ENCODE measurements around the gene SLC16A8.

SLC16A8 gene

GRCh38 chr22:38086942-38087341, 3.0 kb upstream of the SLC16A8 start:
- Histone ChIP-seq H3K4me3 (no peak overlapping the region), H3K4me1 (peaks cover 0 to 24% (median 20%) of the 10 kb centered on the region in 4 donors), H3K27me3 (peaks cover 0 to 36% of the 10 kb centered on the region in 2 donors), H3K27ac (no peak overlapping the region), H3K36me3 (peaks cover 0 to 21% (median 17%) of the 10 kb centered on the region in 3 donors), H3K9me3 (no peaks in the 10 kb centered on the region)
- DNase-seq: no peak
- intact Hi-C loops (cut with DNase I; ENCODE audit: low total_unique reads): no loop called here
- no peak for TF ChIP-seq CTCF (IDR thresholded peaks at IDR 0.05)

- H3K27me3 ChIP-seq: peaks cover 0 to 40% of the 10 kb centered on the region in 2 donors
- no peaks in the 10 kb centered on the region for H3K9me3 ChIP-seq
- H3K27ac ChIP-seq: no peak overlapping the region
- H3K36me3 ChIP-seq: peaks cover 0 to 21% (median 17%) of the 10 kb centered on the region in 3 donors
- no peak for TF ChIP-seq CTCF (IDR thresholded peaks at IDR 0.05)
- intact Hi-C loops (cut with DNase I; ENCODE audit: low total_unique reads): no loop called here
- no peak for DNase-seq
- no peak overlapping the region for H3K4me3 ChIP-seq
- H3K4me1 ChIP-seq: peaks cover 0 to 31% (median 27%) of the 10 kb centered on the region in 4 donors
These were observed 2.2 kb upstream of the SLC16A8 start for GRCh38 chr22:38086001-38086845.

- Histone ChIP-seq H3K27me3 (peaks cover 0 to 40% of the 10 kb centered on the region in 2 donors), H3K9me3 (no peaks in the 10 kb centered on the region), H3K36me3 (peaks cover 0 to 21% (median 17%) of the 10 kb centered on the region in 3 donors), H3K27ac (no peak overlapping the region), H3K4me3 (no peak overlapping the region), H3K4me1 (peaks cover 0 to 38% (median 33%) of the 10 kb centered on the region in 4 donors)
- TF ChIP-seq CTCF (IDR thresholded peaks at IDR 0.05): no peak
- intact Hi-C loops (cut with DNase I; ENCODE audit: low total_unique reads): no loop called here
- no peak for DNase-seq
These were observed 1.5 kb upstream of the SLC16A8 start for GRCh38 chr22:38085501-38085900.

GRCh38 chr22:38085056-38085455, 1.1 kb upstream of the SLC16A8 start:
- intact Hi-C loops (cut with DNase I; ENCODE audit: low total_unique reads): no loop called here
- peaks cover 0 to 40% of the 10 kb centered on the region in 2 donors for H3K27me3 ChIP-seq
- H3K4me1 ChIP-seq: peaks cover 0 to 41% (median 33%) of the 10 kb centered on the region in 4 donors
- no peak overlapping the region for H3K27ac ChIP-seq
- peaks cover 0 to 21% (median 17%) of the 10 kb centered on the region in 3 donors for H3K36me3 ChIP-seq
- no peak for TF ChIP-seq CTCF (IDR thresholded peaks at IDR 0.05)
- no peak for DNase-seq
- H3K9me3 ChIP-seq: no peaks in the 10 kb centered on the region
- no peak overlapping the region for H3K4me3 ChIP-seq

- Histone ChIP-seq H3K27me3 (peaks cover 0 to 23% of the 10 kb centered on the region in 2 donors), H3K9me3 (no peaks in the 10 kb centered on the region), H3K27ac (no peak overlapping the region), H3K4me1 (peaks cover 0 to 28% (median 22%) of the 10 kb centered on the region in 4 donors), H3K36me3 (peaks cover 0 to 21% (median 17%) of the 10 kb centered on the region in 3 donors), H3K4me3 (no peak overlapping the region)
- intact Hi-C loops (cut with DNase I; ENCODE audit: low total_unique reads): no loop called here
- no peak for DNase-seq
- TF ChIP-seq CTCF (IDR thresholded peaks at IDR 0.05): no peak
These were observed 836 bp downstream of the SLC16A8 start for GRCh38 chr22:38082986-38083710.
